Mammary epithelial cell (primary cell): Measurements from ENCODE around the gene DUSP10.

Source experiments
- CTCF ChIP-seq, 2 donors: IDR thresholded peaks in 1 of 2; conservative IDR thresholded peaks in 1 of 2; 2 replicates each; pipeline ENCODE4 v1.5.1; 2011 to 2012; ENCODE audit warnings: inconsistent platforms in 2 of 2, low read length in 2 of 2, mild to moderate bottlenecking in 2 of 2, control low read depth in 1 of 2, low read depth in 1 of 2; ENCODE audit not compliant: insufficient read depth in 1 of 2; ENCODE audit errors: extremely low read depth in 1 of 2
- EZH2 ChIP-seq: IDR thresholded peaks from 2 replicates; pipeline ENCODE4 v1.6.1; 2012; ENCODE audit warnings: low read length, inconsistent platforms, borderline replicate concordance

- TF ChIP-seq EZH2 (no peak), CTCF (conservative IDR thresholded peaks at IDR 0.05 in 1 of 2, IDR thresholded peaks at IDR 0.05 in 1 of 2; ENCODE audit: extremely low read depth in 1 of 2, insufficient read depth in 1 of 2, low read depth in 1 of 2, low read length in 2 of 2) (no peak)
Observed at GRCh38 chr1:221783936-221784335, 42.0 kb upstream of the DUSP10 start.
